ENCODE measurements around the gene UBASH3A.

UBASH3A gene

GRCh38 chr21:42495027-42495426 is 91.3 kb downstream of the UBASH3A start:
- DNase-seq: no peak

- DNase-seq: peak; percentile 60
Measured at GRCh38 chr21:42495765-42496119, 92.0 kb downstream of the UBASH3A start.

GRCh38 chr21:42496120-42496838 is 92.6 kb downstream of the UBASH3A start, which contains the start of gene RSPH1:
TSS of gene RSPH1 (minus strand) at chr21:42496224. CDS start at chr21:42496186, 38 bp downstream.
- DNase-seq: peak; percentile 99

- no peak for DNase-seq
Measured at GRCh38 chr21:42496839-42497202, 93.1 kb downstream of the UBASH3A start.

Data from NCI-H1105 (cell line).